Astrocyte of the cerebellum (primary cell): ENCODE data around the gene PTPRJ.
"Not testable (repeated sequence)": the region's sequence is repeated elsewhere in the genome, so short reads cannot be mapped to it uniquely, and the experiment has no call there.

ENCODE experiments used
- DNase-seq: peaks from one replicate; pipeline ENCODE4 v3.0.0-alpha.2; 2011; ENCODE audit warnings: low read depth
- H3K4me3 ChIP-seq: 2 replicates; pipeline ENCODE4 v1.5.1; 2011; ENCODE audit warnings: mild to moderate bottlenecking, low read depth, low read length, moderate library complexity
- CTCF ChIP-seq: IDR thresholded peaks from 2 replicates; pipeline ENCODE4 v1.5.1; 2012; ENCODE audit warnings: low read length, low read depth, moderate library complexity, mild to moderate bottlenecking; ENCODE audit errors: missing control alignments
- in situ Hi-C: cut with HindIII; loops from 2 replicates; pipeline ENCODE4 v1.10.0; 2017; ENCODE audit warnings: low sequenced_read_pairs

PTPRJ gene

GRCh38 chr11:48017105-48017830 lies 36.9 kb downstream of the PTPRJ start:
- TF ChIP-seq CTCF = no peak
- no peak for DNase-seq
- H3K4me3 ChIP-seq = no peak overlapping the region
- in situ Hi-C loops = no loop called here

- in situ Hi-C loops = no loop called here
- H3K4me3 ChIP-seq = no peak overlapping the region
- no peak for TF ChIP-seq CTCF
Measured at GRCh38 chr11:48017831-48018527, 37.6 kb downstream of the PTPRJ start.

GRCh38 chr11:48018528-48019216 lies 38.3 kb downstream of the PTPRJ start:
- in situ Hi-C loops = no loop called here
- no peak for TF ChIP-seq CTCF
- DNase-seq = no peak
- H3K4me3 ChIP-seq = no peak overlapping the region

More at GRCh38 chr11:48017831-48018527, 37.6 kb downstream of the PTPRJ start:
- DNase-seq = no peak

GRCh38 chr11:48019217-48019584 lies 38.8 kb downstream of the PTPRJ start:
- in situ Hi-C loops = no loop called here
- H3K4me3 ChIP-seq = no peak overlapping the region
- DNase-seq = no peak

GRCh38 chr11:48019595-48019994 lies 39.2 kb downstream of the PTPRJ start:
- in situ Hi-C loops = no loop called here
- H3K4me3 ChIP-seq = no peak overlapping the region
- DNase-seq = no peak
- no peak for TF ChIP-seq CTCF

More at GRCh38 chr11:48019217-48019584, 38.8 kb downstream of the PTPRJ start:
- no peak for TF ChIP-seq CTCF

- no peak for DNase-seq
- in situ Hi-C loops = no loop called here
Measured at GRCh38 chr11:48020092-48020755, 39.9 kb downstream of the PTPRJ start.

GRCh38 chr11:48021201-48021820 lies 41.0 kb downstream of the PTPRJ start:
- in situ Hi-C loops = not testable (repeated sequence)

More at GRCh38 chr11:48020092-48020755, 39.9 kb downstream of the PTPRJ start:
- TF ChIP-seq CTCF = no peak
- H3K4me3 ChIP-seq = no peak overlapping the region

More at GRCh38 chr11:48021201-48021820, 41.0 kb downstream of the PTPRJ start:
- not testable (repeated sequence) for DNase-seq, H3K4me3 ChIP-seq
